Renal pelvis (tissue), 4 donors: ENCODE results near the gene STIM1. TPM values are rescaled to one million over a fixed set of nuclear protein-coding genes. Genes with fewer than 3 reads are reported as not detected.

Source experiments
- DNase-seq: peaks from one replicate; pipeline ENCODE4 v3.0.0-alpha.2; 2013
- polyA plus RNA-seq, 3 donors: library from polyadenylated mRNA; unstranded; fragments of 120-200 nt; gene quantifications; one replicate each; pipeline ENCODE4 v1.2.1, GENCODE V29; 2013; ENCODE audit not compliant: insufficient read length in 3 of 3

The STIM1 gene
- polyA plus RNA-seq, 3 donors = 31.3 to 41.6 (median 33.2) TPM

- no peak for DNase-seq
Measured at GRCh38 chr11:3911908-3912505, 56.5 kb downstream of the STIM1 start.

- DNase-seq = no peak
Measured at GRCh38 chr11:3913921-3914320, 58.5 kb downstream of the STIM1 start.

GRCh38 chr11:3914805-3915204 lies 59.3 kb downstream of the STIM1 start:
- DNase-seq = no peak

GRCh38 chr11:3916962-3917361 lies 61.5 kb downstream of the STIM1 start:
- no peak for DNase-seq

- DNase-seq = no peak
Measured at GRCh38 chr11:3920148-3920852, 64.8 kb downstream of the STIM1 start.

- no peak for DNase-seq
Measured at GRCh38 chr11:3922056-3922455, 66.6 kb downstream of the STIM1 start.

GRCh38 chr11:3925513-3925912 lies 70.0 kb downstream of the STIM1 start:
- DNase-seq = no peak

- no peak for DNase-seq
Measured at GRCh38 chr11:3926458-3927095, 71.1 kb downstream of the STIM1 start.

GRCh38 chr11:3927129-3927796 lies 71.8 kb downstream of the STIM1 start:
- DNase-seq = no peak

- no peak for DNase-seq
Measured at GRCh38 chr11:3929232-3929631, 73.8 kb downstream of the STIM1 start.

- peak; percentile 43 for DNase-seq
Measured at GRCh38 chr11:3929649-3930048, 74.2 kb downstream of the STIM1 start.

GRCh38 chr11:3932698-3933097 lies 77.2 kb downstream of the STIM1 start:
- no peak for DNase-seq

GRCh38 chr11:3933165-3933628 lies 77.7 kb downstream of the STIM1 start:
- no peak for DNase-seq

- no peak for DNase-seq
Measured at GRCh38 chr11:3934658-3935057, 79.2 kb downstream of the STIM1 start.

GRCh38 chr11:3936517-3936916 lies 81.1 kb downstream of the STIM1 start:
- DNase-seq = no peak

- no peak for DNase-seq
Measured at GRCh38 chr11:3939211-3939610, 83.7 kb downstream of the STIM1 start.

GRCh38 chr11:3939651-3940190 lies 84.3 kb downstream of the STIM1 start:
- DNase-seq = no peak

- no peak for DNase-seq
Measured at GRCh38 chr11:3942160-3942955, 86.9 kb downstream of the STIM1 start.

GRCh38 chr11:3942956-3943497 lies 87.6 kb downstream of the STIM1 start:
- no peak for DNase-seq

GRCh38 chr11:3944198-3944597 lies 88.7 kb downstream of the STIM1 start:
- no peak for DNase-seq

- no peak for DNase-seq
Measured at GRCh38 chr11:3946455-3947017, 91.1 kb downstream of the STIM1 start.
